IPS-NIHi7 (cell line): ENCODE data around the gene THADA.
"Not testable (repeated sequence)": the region's sequence is repeated elsewhere in the genome, so short reads cannot be mapped to it uniquely, and the experiment has no call there.

ENCODE experiments used
- DNase-seq: peaks from one replicate; pipeline ENCODE4 v3.0.0; 2012; ENCODE audit warnings: mixed read lengths; ENCODE audit errors: extremely low spot score

The THADA gene

DNA sequence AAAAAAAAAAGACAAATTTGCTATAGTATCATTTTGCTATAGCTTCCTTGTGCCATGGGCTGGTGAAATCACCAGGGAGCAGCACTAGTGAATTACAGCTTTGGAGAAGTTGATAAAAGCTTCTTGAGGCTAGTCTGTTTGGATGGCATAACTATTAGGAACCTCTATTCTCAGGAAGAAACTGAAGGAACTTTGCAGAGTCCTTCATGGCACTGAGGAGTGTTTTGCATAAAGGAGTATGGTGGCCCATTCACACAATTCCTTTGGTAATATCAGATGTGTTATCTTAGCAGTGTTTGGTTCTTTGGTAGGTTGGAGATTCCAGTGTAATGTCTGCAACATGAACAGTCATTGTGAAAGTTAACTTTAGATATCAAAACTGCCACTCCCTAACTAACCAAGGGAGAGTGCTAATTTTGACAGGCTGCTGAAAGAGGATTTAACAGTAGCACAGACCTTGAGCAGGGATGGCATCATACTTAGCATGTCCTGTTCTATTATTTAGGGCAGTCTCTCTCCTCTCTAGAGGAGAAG lies 292.8 kb downstream of the THADA start:
- DNase-seq = no peak

DNA sequence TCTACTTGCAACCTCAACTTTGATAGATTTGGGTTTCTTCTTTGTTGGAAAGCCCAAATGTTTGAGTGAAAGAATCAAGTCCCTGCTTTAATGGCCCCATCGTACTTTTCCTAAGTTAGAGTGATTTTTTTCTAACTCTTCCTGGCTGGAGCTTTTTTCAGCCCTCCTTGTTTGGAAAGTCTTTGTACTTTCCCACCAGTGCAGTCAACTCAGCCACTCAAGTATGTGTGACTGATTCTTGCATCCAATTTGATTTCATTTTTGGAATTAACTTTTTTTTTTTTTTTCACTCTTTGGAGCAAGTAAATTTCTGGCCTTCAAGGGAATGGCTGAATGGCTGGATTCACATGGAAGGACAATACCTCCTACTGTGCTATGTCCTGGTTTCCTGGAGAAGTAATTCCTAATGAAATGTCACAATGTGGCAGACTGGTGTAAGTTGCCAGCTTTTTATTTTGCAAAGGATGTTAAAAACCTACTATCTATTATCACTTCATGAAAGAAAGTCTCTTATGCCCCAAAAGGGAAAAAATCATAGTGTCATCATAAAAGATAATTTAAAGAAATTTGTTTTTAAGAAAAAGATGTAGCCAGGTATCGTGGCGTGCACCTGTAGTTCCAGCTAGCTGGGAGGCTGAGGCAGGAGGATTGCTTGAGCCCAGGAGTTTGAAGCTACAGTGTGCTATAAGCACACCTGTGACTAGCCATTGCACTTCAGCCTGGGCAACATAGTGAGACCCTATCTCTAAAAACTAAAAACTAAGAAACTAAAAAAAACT lies 293.5 kb downstream of the THADA start:
- no peak for DNase-seq

DNA sequence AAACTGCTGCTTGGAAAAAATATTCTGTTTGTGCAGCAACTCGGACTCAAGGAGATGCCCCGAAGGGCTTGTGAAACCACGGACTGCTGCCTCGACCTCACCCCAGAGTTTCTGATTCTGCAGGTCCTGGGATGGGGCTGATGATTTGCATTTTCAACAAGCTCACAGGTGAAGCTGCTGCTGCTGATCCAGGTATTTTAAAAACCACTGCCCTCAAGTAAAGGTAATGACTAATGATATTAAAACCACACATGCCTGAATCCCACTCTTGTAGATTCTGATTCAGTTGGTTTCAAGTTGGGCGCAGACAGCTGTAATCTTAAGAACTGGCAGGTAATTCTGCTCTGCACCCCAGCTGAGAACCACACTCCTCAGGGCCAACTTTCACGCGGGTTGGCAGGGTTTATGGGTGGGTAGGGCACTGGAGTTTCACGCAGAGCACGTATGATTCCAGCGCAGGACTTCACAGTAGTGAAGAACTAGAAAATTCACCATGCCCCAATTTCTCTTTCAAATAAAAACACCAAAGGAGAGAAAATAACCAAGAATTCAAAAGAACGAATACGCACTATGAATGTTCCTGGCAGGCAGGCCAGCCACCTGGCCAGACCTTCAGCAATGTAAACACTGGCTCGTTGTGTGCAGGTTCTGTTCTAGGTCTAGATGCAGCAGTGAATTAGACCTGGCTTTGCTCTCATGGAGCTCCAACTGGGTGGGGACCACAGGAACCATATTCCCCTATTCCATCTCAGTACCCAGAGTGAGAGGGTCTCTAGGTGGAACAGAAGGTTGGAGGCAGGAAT lies 294.9 kb downstream of the THADA start:
- DNase-seq = no peak

GRCh38 chr2:43300222-43300621 lies 295.6 kb downstream of the THADA start:
- DNase-seq = no peak

- no peak for DNase-seq
These were observed 297.3 kb downstream of the THADA start for GRCh38 chr2:43298500-43298899.

DNA sequence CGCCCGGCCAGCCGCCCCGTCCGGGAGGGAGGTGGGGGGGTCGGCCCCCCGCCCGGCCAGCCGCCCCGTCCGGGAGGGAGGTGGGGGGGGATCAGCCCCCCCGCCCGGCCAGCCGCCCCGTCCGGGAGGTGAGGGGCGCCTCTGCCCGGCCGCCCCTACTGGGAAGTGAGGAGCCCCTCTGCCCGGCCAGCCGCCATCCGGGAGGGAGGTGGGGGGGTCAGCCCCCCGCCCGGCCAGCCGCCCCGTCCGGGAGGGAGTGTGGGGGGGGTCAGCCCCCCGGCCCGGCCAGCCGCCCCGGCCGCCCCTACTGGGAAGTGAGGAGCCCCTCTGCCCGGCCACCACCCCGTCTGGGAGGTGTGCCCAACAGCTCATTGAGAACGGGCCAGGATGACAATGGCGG lies 298.1 kb downstream of the THADA start:
- DNase-seq = not testable (repeated sequence)

DNA sequence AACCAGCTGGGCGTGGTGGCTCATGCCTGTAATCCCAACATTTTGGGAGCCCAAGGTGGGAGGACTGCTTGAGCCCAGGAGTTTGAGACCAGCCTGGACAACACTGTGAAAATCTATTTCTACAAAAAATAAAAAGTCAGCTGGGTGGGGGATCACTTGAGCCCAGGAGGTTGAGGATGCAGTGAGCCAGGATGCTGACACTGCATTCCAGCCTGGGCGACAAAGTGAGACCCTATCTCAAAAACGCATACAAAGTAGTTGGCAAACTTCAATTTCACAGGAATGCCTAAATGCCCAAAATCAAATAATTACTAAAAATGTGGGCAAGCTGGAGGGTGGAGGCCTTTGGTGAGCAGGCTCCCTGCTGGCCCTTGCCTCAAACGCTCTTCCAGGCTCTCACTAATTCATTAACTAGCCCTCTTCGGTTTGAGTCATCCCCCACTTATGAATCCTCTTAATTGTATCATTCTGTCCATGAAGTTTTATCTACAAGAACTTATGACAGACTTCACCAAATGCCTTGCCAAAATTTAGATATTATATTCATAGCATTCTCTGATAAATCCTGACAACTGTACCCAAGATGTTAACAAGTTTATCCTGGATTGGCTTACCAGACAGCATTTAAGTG lies 300.8 kb downstream of the THADA start:
- no peak for DNase-seq

- DNase-seq = no peak
These were observed 301.8 kb downstream of the THADA start for GRCh38 chr2:43293744-43294695.

DNA sequence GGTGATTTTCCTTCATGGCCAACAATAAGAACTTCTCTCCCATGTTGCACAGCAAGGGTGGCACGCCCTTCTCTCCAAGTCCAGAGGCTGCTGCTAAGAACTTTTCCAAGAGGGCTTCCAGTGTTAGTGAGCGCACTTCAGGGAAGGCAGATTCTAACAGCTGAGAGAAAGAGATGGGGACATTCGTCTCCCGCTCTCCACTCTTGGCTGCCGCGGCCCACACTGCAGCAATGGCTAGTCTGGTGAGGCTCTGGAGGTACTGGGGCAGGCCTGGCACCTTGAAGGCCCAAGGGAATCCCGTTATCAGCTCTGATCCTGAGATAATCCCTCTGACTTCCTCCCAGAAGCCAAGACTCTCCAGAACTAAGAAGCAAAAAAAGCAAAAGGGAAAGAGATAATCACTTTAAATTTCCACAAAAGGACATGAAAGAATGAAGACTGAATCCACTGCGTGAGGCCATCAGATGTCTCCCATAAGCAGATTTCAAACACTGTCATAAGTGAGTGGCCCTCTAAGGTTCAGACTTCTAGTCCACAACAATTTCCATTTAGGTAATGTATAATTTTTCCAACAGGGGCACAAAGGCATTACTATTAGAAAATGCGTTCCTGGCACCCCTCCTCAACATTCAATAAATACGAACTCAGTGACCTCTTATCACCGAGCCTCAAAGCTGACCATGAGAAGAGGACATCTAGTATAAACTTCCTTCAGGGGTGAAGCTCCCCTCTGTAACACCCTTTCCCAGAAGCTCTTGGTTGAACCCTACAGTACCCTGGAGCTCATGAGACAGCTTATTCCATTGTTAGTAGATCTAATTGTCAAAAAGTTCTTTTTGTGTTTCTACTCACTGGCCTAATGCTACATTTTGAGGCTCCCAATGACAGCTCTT lies 302.7 kb downstream of the THADA start:
- no peak for DNase-seq

DNA sequence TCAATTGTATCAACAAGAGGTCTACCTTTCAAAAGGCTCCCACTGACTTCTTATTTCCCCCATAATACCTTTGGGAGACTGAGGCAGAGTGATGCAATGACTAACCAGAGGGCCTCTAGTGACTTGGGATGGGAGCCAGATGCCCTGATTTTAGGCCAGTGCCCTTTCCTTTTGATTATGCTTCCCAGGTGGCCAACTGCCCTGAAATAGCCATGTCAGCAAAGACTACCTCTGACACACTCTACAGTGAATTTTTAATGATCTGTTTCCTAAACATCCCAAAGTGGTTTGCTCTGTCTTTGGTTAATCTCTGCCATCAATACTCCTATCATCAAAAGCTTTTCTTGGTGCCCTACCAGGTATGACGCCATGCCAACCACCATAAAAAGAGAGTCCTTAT lies 303.5 kb downstream of the THADA start:
- DNase-seq = no peak

GRCh38 chr2:43289331-43289730 lies 306.5 kb downstream of the THADA start:
- DNase-seq = no peak

GRCh38 chr2:43288417-43289305 lies 307.2 kb downstream of the THADA start:
- no peak for DNase-seq

GRCh38 chr2:43285987-43286386 lies 309.9 kb downstream of the THADA start:
- DNase-seq = no peak

DNA sequence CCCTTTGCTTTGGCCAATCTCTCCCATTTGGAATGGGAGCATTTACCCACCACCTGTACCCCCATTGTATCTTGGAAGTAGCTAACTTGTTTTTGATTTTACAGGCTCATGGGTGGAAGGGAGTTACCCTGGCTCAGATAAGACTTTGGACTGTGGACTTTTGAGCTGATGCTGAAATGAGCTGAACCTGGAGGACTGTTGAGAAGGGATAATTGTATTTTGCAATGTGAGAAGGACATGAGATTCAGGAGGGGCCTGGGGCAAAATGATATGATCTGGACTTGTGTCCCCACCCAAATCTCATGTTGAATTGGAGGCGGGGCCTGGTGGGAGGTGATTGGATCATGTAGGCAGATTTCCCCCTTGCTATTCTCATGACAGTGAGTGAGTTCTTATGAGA lies 310.9 kb downstream of the THADA start:
- DNase-seq = no peak

DNA sequence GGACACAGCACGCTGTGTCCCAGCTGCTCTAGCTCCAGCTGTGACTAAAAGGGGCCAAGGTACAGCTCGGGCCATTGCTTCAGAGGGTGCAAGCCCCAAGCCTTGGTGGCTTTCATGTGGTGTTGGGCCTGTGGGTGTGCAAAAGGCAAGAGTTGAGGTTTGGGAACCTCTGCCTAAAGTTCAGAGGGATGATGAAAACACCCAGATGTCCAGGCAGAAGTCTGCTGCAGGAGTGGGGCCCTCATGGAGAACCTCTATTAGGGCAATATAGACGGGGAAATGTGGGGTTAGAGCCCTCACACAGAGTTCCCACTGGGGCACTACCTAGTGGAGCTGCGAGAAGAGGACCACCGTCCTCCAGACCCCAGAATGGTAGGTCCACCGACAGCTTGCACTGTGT lies 311.5 kb downstream of the THADA start:
- DNase-seq = not testable (repeated sequence)

- DNase-seq = no peak
These were observed 314.8 kb downstream of the THADA start for GRCh38 chr2:43280994-43281393.

GRCh38 chr2:43279317-43279840 lies 316.5 kb downstream of the THADA start:
- no peak for DNase-seq

GRCh38 chr2:43278564-43279220 lies 317.1 kb downstream of the THADA start:
- DNase-seq = no peak
